ENCODE results near the gene TRABD2B.

Gene TRABD2B

DNA sequence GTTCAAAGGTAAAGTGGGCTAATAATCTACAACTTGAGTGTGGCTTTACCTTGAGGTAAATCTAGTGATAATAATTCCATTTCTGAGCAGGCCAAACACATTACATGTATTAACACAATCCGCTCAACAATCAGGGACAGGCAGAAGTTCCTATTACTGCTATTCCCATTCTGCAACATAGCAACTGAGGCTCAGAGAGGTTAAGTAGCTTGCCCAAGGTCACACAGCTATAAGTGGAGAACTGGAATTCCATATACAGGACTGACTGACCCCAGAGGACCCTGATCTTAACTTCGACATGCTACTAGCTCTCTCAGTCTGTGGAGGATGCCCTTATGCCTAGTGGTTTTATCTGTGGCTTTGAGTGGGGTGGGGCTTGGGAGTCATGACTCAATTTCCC is 110.1 kb downstream of the TRABD2B start:
- Mint-ChIP-seq H3K4me3 (no peak overlapping the region), H3K36me3 (ENCODE audit: low read depth) (no peaks in the 10 kb centered on the region), H3K4me1 (ENCODE audit: low read depth) (no peaks in the 10 kb centered on the region), H3K27ac (no peak overlapping the region), H3K27me3 (peaks cover 8% of the 10 kb centered on the region), H3K9me3 (no peaks in the 10 kb centered on the region)

DNA sequence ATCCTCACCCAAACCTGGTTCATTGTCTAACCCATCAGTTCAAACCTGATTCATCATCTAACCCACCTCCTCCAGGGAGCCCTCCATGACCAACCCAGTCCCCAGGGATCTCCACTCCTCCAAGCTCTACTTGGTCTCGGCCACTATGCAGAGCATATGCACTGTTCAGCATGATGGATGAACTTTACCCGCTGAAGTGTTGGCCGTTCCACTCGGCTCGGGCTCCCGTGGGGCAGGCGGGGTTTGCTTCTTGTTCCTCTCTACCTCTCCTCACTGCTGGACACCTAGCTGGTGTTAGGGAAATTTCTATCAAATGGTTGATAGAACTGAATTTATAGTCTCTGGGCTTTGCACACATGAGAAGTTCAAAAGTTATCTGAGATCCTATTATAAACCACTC is 111.0 kb downstream of the TRABD2B start:
- Mint-ChIP-seq H3K4me3 (no peak overlapping the region), H3K36me3 (ENCODE audit: low read depth) (no peaks in the 10 kb centered on the region), H3K27ac (no peak overlapping the region), H3K9me3 (no peaks in the 10 kb centered on the region), H3K4me1 (ENCODE audit: low read depth) (no peaks in the 10 kb centered on the region), H3K27me3 (peaks cover 8% of the 10 kb centered on the region)

DNA sequence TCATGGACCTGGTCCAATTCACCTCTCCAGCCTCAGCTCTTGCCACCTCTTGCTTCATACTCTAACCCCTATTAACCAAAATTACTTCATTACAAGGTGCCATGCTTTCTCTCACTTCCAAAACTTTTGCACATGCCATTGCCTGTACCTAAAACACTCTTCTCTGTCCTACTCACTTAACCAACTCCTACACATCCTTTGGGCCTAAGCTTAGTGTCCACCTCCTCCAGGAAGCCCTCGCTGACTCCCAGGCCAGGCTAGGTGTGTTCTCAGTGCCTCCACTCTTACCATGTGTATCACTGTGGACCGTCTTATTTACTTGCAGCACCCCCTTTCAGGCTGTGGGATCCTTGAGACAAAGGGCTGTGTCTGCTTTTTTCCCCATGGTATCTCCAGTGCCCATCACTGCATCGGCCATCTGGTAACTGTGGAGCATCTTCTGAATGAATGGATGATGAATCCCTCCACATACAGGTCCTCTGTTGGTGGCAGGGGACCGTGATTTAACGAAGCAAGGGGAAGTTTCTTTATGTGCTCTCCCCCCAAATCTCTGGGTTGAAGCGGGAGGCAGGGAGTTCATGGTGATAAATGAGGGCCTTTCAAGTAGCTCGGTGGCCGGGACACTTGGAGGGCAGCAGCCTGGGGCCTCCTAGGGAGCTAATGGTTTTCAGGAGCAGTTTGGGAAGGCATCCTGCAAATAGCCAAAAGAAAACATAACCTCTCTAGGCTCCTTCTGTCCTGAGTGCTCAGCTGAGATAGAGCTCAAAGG is 111.9 kb downstream of the TRABD2B start:
- no peak overlapping the region for H3K27ac Mint-ChIP-seq
- no peak overlapping the region for H3K4me3 Mint-ChIP-seq
- no peaks in the 10 kb centered on the region for H3K4me1 Mint-ChIP-seq (ENCODE audit: low read depth)
- H3K9me3 Mint-ChIP-seq: no peaks in the 10 kb centered on the region
- no peaks in the 10 kb centered on the region for H3K36me3 Mint-ChIP-seq (ENCODE audit: low read depth)
- peaks cover 8% of the 10 kb centered on the region for H3K27me3 Mint-ChIP-seq

DNA sequence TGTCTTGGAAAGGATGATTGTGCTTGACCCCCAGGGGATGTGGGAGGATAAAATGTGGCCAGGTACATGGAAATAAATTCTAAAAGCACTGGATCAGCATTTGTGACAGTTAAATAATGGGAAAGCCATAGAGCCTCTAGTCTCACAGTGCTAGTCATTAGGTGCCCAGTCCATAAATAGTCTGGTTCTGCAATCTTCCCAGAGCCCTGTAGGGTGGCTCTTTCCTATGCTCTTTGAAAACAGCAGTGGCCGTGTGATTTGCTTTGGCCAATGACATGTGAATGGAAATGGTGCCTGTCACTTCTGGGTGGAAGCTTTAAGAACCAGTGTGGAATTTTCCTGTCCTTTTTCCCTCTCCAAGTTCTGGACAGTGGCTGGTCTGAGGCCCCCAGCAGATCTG is 113.2 kb downstream of the TRABD2B start:
- no peaks in the 10 kb centered on the region for H3K4me1 Mint-ChIP-seq (ENCODE audit: low read depth)
- peaks cover 8% of the 10 kb centered on the region for H3K27me3 Mint-ChIP-seq
- no peaks in the 10 kb centered on the region for H3K9me3 Mint-ChIP-seq
- H3K27ac Mint-ChIP-seq: no peak overlapping the region
- no peak overlapping the region for H3K4me3 Mint-ChIP-seq
- H3K36me3 Mint-ChIP-seq (ENCODE audit: low read depth): no peaks in the 10 kb centered on the region

DNA sequence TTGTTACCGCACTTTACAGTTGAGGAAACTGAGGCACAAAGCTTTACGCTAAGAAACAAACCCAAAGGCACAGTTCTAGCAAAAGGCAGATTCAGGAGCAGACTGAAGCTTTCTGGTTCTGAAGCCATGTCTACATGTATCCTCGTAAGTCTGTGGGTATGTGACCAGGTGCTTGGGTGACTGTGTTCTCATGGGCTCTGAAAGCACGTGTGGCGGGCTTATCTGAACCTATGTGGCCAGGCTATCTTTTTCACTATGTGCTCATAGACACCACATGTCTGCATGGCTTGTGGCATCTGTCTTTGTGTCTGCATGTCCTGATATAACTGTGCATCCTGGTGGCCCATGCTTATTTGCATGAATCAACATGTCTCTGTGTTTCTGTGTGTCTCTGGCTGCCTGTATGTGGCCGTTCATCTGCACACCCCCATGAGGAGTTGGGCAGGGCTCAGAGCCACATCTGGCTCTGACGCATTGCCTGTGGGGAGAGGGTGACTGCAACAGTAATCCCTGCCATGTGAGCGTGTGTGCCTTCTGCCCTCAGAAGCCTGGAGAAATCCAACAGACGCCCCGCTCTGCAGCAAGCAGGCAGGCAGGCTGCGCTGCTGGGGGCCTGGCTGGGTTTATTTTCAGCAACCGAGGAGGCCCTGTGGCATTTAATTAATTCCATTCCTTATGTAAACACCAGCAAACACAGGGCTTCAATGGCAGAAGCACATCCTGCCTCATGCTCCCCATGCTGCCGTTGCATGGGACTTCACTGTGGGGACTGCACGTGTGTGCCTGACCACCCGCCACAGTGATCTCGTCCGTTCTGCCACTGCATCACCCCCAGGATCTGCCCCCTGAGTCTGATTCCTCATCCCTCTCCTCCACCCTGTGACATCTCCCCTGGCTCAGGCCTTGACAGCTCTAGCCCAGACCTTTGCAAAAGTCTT is 115.4 kb downstream of the TRABD2B start:
- Mint-ChIP-seq H3K4me3 (no peak overlapping the region), H3K27me3 (peaks cover 5% of the 10 kb centered on the region), H3K36me3 (ENCODE audit: low read depth) (no peaks in the 10 kb centered on the region), H3K9me3 (no peaks in the 10 kb centered on the region), H3K4me1 (ENCODE audit: low read depth) (no peaks in the 10 kb centered on the region), H3K27ac (no peak overlapping the region)

DNA sequence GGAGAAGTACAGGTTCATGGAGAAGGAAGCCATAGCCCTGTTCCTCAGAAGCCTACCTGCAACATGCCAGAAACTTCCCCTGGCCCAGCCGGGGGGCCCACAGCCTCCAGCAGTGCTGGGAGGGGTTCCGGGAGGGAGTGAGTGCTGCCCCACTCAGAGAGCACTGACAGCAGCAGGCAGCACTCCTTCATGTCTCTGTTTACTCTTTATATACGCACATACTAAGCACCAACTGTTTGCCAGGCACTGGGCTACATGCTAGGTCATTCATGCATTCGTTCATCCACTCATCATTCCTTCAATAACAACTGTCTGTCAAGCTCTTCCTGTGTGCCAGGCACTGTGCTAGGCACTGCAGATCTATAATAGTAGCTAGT is 120.6 kb downstream of the TRABD2B start:
- H3K27ac Mint-ChIP-seq: no peak overlapping the region
- H3K36me3 Mint-ChIP-seq (ENCODE audit: low read depth): no peaks in the 10 kb centered on the region
- no peaks in the 10 kb centered on the region for H3K4me1 Mint-ChIP-seq (ENCODE audit: low read depth)
- no peak overlapping the region for H3K4me3 Mint-ChIP-seq
- H3K9me3 Mint-ChIP-seq: no peaks in the 10 kb centered on the region
- peaks cover 11% of the 10 kb centered on the region for H3K27me3 Mint-ChIP-seq

DNA sequence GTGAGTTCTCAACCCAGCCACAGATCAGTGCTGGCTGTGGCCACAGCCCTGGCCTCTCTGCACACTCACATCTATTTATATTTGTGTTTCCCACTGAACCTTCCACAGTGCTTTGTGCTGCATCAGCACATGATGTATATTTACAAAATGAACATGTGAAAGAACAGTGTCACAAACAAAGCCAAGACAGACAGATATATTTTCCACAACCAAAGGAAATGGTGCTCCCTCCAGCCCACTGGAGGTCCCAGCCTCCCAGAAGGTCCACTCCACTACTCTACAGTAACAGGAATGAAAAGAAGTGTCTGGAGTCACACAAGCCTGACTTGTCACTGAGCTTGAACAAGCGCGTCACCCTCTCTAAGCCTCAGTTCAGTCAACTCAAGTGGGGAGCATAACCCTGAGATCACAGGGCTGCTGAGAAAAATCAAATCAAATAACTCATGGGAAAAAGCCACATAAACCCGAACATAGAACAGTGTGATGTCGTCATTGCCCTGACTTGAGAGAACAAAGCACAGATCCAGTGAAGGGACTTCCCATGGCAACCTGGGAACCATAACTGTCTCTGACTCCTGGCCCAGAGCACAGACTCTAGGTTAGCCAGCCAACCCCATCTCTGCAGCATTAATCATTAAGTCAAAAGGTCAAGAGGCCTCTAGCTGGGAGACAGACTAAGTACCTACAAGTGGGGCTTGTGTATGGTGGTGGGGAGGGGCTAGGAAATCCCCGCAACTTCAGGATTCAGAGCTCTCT is 121.2 kb downstream of the TRABD2B start:
- H3K27ac Mint-ChIP-seq: no peak overlapping the region
- H3K9me3 Mint-ChIP-seq: no peaks in the 10 kb centered on the region
- no peak overlapping the region for H3K4me3 Mint-ChIP-seq
- H3K27me3 Mint-ChIP-seq: peaks cover 11% of the 10 kb centered on the region
- no peaks in the 10 kb centered on the region for H3K4me1 Mint-ChIP-seq (ENCODE audit: low read depth)
- H3K36me3 Mint-ChIP-seq (ENCODE audit: low read depth): no peaks in the 10 kb centered on the region

DNA sequence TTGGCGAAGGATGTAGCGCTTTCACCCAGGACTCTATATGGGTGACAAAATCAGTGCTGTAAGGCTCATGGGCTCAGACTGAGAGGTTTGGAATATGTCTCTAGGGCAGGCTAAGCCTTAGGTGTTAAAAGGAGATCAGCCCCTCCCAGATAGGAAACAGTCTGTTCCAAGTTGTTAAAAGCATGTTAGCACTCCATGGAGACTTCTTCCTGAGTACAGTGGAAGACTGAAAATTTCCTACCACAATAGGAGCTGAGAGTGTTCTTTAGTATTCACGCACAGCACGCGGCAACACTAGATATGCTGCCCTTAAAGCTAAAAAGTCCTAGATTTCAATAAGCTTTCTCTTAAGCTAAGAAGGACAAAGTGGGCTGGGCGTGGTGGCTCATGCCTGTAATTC is 122.1 kb downstream of the TRABD2B start:
- Mint-ChIP-seq H3K27me3 (peaks cover 11% of the 10 kb centered on the region), H3K4me3 (no peak overlapping the region), H3K36me3 (ENCODE audit: low read depth) (no peaks in the 10 kb centered on the region), H3K9me3 (no peaks in the 10 kb centered on the region), H3K27ac (no peak overlapping the region), H3K4me1 (ENCODE audit: low read depth) (no peaks in the 10 kb centered on the region)

DNA sequence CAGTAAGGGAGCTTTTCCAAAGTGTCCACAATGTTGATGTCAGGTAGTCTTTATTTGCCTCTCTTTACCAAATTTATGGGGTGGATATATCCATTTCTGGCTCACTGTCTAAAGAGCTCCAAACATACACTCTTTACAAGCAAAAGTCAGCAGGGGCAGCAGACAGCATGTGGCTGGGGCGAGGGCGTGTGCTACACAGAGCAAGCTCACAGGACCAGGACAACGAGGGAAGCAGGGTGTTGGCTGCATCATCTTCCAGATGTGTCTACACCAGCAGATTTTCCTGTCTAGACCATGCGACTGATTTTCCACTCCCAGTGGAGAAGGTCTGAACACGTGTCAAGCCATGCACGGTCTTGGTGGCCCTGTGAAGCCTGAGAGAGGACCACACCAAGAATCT is 123.8 kb downstream of the TRABD2B start:
- H3K4me3 Mint-ChIP-seq: no peak overlapping the region
- peaks cover 16% of the 10 kb centered on the region for H3K27me3 Mint-ChIP-seq
- no peak overlapping the region for H3K27ac Mint-ChIP-seq
- H3K9me3 Mint-ChIP-seq: no peaks in the 10 kb centered on the region
- no peaks in the 10 kb centered on the region for H3K36me3 Mint-ChIP-seq (ENCODE audit: low read depth)
- H3K4me1 Mint-ChIP-seq (ENCODE audit: low read depth): no peaks in the 10 kb centered on the region

DNA sequence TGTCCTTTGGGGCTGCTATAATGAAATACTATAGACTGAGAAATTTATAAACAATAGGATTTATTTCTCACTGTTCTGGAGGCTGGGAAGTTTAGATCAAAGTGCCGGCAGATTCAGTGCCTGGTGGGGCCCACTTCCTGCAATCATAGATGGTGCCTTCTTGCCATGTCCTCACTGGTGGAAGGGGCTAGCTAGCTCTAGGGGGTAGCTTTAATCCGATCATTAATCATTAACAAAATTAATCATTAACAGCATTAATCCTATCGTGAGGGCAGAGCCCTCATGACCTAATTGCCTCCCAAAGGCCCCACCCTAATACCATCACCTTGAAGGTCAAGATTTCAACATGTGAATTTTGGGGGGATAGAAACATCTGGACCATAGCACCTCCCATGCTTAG is 124.3 kb downstream of the TRABD2B start:
- Mint-ChIP-seq H3K36me3 (ENCODE audit: low read depth) (no peaks in the 10 kb centered on the region), H3K9me3 (no peaks in the 10 kb centered on the region), H3K4me1 (ENCODE audit: low read depth) (no peaks in the 10 kb centered on the region), H3K27me3 (peaks cover 19% of the 10 kb centered on the region), H3K4me3 (no peak overlapping the region), H3K27ac (no peak overlapping the region)

DNA sequence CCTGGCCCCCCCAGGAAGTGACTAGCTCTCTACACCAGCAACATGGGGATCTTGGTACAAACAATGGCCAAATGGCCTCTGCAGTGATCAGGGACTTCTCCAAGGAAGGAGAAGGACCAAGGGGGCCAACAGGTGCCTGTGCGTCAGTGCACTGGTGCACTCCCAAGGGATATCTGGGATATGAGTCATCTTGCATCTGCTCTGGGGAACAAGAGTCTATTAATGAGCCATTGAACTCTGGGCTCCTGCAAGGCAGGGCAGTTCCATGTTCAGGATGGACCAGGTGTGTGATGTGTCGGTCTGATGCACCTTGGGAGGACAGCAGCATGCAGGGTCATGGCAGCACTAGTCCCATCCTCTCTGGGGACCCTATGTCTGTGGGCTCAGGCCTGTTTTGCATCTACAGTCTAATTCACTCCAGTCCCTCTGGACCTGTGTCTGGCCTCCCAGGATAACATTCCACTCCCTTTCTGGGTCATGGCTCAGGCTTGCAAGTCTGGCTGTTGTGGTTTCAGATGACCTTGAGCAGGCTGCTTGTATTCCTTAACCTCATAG is 125.3 kb downstream of the TRABD2B start:
- Mint-ChIP-seq H3K27ac (no peak overlapping the region), H3K9me3 (no peaks in the 10 kb centered on the region), H3K4me1 (ENCODE audit: low read depth) (no peaks in the 10 kb centered on the region), H3K36me3 (ENCODE audit: low read depth) (no peaks in the 10 kb centered on the region), H3K4me3 (no peak overlapping the region), H3K27me3 (peaks cover 19% of the 10 kb centered on the region)

DNA sequence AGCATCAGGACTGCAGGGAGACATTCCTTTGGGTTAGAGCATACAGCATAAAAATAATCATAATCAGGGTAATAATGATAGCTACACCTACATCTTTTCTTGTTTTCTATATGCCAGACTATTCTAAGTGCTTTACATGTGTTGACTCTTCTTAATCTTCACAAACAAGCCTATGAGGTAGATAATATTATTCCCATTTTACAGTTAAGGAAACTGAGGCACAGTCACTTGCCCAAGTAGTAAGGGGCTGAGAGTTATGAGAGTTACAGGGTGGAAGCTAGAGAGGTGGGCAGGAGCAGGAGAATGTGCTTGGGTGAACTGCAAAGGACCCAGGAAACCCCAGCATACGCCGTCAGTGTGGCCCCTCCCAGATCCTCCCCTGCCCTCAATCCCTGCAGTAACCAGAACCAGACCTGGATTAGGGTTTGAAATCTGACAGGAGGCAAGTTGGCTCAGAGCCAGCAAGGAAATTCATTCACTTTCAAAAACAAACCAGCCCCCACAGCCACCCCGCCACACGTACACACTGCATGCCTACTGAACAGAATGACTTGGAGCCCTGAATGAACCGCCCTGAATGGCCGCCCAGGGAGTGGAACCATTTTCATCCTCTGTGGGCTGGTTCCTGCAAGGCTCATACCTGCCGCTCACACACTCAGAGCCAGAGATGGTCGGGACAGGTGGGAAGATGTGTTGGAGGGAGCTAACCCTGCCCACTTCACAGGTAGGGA is 126.1 kb downstream of the TRABD2B start:
- Mint-ChIP-seq H3K4me3 (no peak overlapping the region), H3K4me1 (ENCODE audit: low read depth) (no peaks in the 10 kb centered on the region), H3K27me3 (peaks cover 15% of the 10 kb centered on the region), H3K27ac (no peak overlapping the region), H3K36me3 (ENCODE audit: low read depth) (no peaks in the 10 kb centered on the region), H3K9me3 (no peaks in the 10 kb centered on the region)

DNA sequence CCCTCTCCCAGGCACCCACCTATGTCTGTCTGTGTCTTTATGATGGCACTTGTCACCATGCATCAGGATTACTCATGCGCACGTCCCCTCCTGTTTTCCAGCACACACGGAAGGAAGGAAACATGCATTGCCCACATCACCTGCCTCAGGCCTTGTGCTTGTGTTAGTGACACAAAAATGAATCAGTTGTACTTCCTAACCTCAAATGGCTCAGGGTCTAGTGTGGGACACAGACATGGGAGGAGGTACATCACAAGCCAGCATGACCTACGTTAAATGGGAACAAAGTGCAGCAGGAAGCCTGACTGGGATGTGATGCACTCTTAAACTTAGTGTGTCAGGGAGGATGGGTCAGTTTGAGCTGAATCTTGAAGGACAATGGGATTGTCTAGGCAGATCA is 126.7 kb downstream of the TRABD2B start:
- H3K4me3 Mint-ChIP-seq: no peak overlapping the region
- H3K36me3 Mint-ChIP-seq (ENCODE audit: low read depth): no peaks in the 10 kb centered on the region
- H3K27me3 Mint-ChIP-seq: peaks cover 9% of the 10 kb centered on the region
- no peaks in the 10 kb centered on the region for H3K4me1 Mint-ChIP-seq (ENCODE audit: low read depth)
- H3K27ac Mint-ChIP-seq: no peak overlapping the region
- H3K9me3 Mint-ChIP-seq: no peaks in the 10 kb centered on the region

DNA sequence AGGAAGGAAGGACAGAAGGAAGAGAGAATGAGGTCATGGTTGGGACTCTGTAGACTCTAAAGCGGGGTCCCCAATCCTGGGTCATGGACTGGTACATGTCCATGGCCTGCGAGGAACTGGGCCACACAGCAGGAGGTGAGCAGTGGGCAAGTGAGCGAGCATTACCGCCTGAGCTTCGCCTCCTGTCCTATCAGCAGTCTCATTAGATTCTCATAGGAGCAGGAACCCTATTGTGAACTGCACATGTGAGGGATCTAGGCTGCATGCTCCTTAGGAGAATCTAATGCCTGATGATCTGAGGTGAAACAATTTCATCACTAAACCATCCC is 128.9 kb downstream of the TRABD2B start:
- Mint-ChIP-seq H3K27me3 (peaks cover 9% of the 10 kb centered on the region), H3K36me3 (ENCODE audit: low read depth) (no peaks in the 10 kb centered on the region), H3K4me1 (ENCODE audit: low read depth) (no peaks in the 10 kb centered on the region), H3K9me3 (no peaks in the 10 kb centered on the region), H3K4me3 (no peak overlapping the region), H3K27ac (no peak overlapping the region)
